Peyer's patch (tissue), 4 donors: ENCODE results near the gene HMGA1. TPM values are rescaled to one million over a fixed set of nuclear protein-coding genes. Genes with fewer than 3 reads are reported as not detected.

Experiments used
- DNase-seq, 3 donors: peaks; one replicate each; pipeline ENCODE4 v3.0.0-alpha.2; 2017 to 2019
- H3K27ac ChIP-seq, 4 donors: fragments of 200-600 bp; sonication (generic); one replicate each; pipeline ENCODE4 v1.5.1; 2016 to 2019
- H3K27me3 ChIP-seq, 2 donors: fragments of 200-600 bp; sonication (generic); one replicate each; pipeline ENCODE4 v1.5.1; 2019
- H3K36me3 ChIP-seq, 3 donors: fragments of 200-600 bp; sonication (generic); one replicate each; pipeline ENCODE4 v1.5.1; 2016 to 2019
- H3K4me1 ChIP-seq, 4 donors: fragments of 200-600 bp; sonication (generic); one replicate each; pipeline ENCODE4 v1.5.1; 2016 to 2019
- H3K4me3 ChIP-seq, 4 donors: fragments of 200-600 bp; sonication (generic); 1 replicate in 3 of 4; 2 replicates in 1 of 4; pipeline ENCODE4 v1.5.1; 2016 to 2019; ENCODE audit warnings: mild to moderate bottlenecking in 1 of 4
- H3K9me3 ChIP-seq, 4 donors: fragments of 200-600 bp; sonication (generic); one replicate each; pipeline ENCODE4 v1.5.1; 2016 to 2019; ENCODE audit warnings: mild to moderate bottlenecking in 1 of 4
- POLR2A ChIP-seq, 2 donors: fragments of 450-650 bp; IDR thresholded peaks; one replicate each; pipeline ENCODE4 v1.5.1; 2017; ENCODE audit warnings: antibody characterized with exemption in 2 of 2, mild to moderate bottlenecking in 2 of 2, moderate library complexity in 2 of 2
- total RNA-seq, 4 donors: library from RNA; depleted of rRNA; stranded (reverse); fragments of >200 nt; gene quantifications; one replicate each; pipeline ENCODE4 v1.1.0, GENCODE V29; 2016
- TF ChIP-seq, protein P1 (sequence below), 6 experiments: fragments of 450-650 bp in 4 of 6; fragments of 200-600 bp in 2 of 6; sonication (generic) in 1 of 6; IDR thresholded peaks; one replicate each; pipeline ENCODE4 v1.5.1; 2017 to 2019; ENCODE audit warnings: antibody characterized with exemption in 6 of 6, mild to moderate bottlenecking in 3 of 6, moderate library complexity in 1 of 6

The HMGA1 gene
- total RNA-seq, 4 donors from 2014 or later = 71.3 to 102 (median 90.7) TPM

DNA sequence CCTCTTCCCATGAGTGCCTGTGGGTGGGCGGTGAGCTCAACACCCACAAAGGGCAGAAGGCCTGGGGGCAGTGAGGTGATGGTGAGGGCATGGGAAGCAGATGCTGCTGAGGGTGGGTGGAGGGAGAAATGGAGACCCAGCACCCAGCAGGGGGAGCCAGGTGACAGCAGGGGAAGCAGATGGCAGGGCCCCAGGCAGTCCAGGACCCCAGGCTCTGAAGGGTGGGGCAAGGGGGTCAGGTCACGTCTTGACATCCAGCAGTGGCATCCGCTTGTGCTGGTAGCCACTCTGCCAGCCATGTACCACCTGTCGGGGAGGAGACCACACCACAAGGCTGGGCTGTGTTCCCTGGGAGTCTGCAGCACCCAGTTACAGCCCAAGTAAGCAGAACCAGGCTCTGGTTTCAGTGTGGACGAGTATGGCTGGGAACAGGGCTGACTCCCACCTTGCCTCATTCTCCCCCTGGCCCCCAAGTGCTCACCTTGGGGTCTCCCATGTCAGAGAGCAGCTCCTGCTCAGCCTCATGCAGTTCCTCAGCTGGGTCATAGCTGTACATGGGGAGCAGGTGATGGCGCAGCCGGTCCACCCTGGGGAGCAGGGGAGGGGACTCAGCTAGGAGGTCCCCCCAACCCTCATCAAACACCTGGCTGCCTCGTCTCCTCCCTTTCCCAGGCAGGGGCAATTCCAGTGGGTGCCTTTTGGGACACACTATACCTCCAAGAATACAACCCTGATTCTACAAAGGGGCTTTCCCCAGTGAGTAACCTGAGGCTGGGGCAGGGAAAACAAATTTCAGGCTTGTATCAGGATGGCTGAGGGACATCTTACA lies 10.1 kb downstream of the HMGA1 start:
- H3K9me3 ChIP-seq = no peaks in the 10 kb centered on the region
- H3K4me3 ChIP-seq = no peak overlapping the region
- H3K27me3 ChIP-seq = no peaks in the 10 kb centered on the region
- peaks cover 0 to 9% (median 0%) of the 10 kb centered on the region in 3 donors for H3K36me3 ChIP-seq
- peak in 2 of 3 donors; percentile 58 to 73 for DNase-seq
- peaks cover 0 to 30% (median 10%) of the 10 kb centered on the region in 4 donors for H3K4me1 ChIP-seq
- TF ChIP-seq, protein P1, sequence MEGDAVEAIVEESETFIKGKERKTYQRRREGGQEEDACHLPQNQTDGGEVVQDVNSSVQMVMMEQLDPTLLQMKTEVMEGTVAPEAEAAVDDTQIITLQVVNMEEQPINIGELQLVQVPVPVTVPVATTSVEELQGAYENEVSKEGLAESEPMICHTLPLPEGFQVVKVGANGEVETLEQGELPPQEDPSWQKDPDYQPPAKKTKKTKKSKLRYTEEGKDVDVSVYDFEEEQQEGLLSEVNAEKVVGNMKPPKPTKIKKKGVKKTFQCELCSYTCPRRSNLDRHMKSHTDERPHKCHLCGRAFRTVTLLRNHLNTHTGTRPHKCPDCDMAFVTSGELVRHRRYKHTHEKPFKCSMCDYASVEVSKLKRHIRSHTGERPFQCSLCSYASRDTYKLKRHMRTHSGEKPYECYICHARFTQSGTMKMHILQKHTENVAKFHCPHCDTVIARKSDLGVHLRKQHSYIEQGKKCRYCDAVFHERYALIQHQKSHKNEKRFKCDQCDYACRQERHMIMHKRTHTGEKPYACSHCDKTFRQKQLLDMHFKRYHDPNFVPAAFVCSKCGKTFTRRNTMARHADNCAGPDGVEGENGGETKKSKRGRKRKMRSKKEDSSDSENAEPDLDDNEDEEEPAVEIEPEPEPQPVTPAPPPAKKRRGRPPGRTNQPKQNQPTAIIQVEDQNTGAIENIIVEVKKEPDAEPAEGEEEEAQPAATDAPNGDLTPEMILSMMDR (IDR thresholded peaks at IDR 0.05) = peak; percentile 13 to 39 (median 22)
- TF ChIP-seq POLR2A (IDR thresholded peaks at IDR 0.05) = no peak
- H3K27ac ChIP-seq = peak overlapping the region in 2 of 4 donors; percentile 43 to 94

DNA sequence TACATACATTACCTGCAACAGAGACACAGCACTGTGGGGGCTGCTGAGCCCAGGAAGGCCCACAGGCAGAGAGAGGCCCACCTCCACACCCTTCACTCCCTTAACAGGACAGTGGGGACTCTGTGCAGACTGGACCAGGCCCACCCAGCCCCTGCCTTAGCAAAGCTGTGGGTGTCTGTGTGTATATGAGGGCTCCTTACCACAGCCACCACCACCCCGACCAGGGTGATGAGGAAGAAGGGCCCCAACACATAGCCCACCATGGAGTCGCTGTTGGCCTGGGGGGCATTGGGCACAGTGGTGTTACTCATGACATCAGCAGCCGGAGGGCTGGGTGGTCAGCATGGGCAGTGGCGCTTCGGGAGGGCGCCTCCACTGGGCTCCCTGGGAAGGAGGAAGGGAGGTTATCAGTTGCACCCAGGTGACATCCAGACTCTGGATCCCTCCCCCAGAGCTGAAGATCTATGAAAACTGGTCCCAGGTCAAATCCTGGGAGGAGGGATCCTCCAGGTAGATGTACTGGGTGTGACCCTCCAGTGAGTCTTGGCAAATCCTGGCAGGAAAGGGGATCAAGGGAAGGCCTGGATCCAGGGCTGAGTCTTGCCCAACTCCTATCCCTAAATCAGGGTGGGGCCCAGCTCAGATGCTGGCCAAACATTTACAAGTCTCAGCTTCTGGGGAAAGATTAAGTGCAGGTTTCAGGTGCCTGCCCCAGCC lies 11.0 kb downstream of the HMGA1 start:
- Histone ChIP-seq H3K4me3 (peak overlapping the region in 1 of 4 donors; percentile 72), H3K27ac (peak overlapping the region; percentile 81 to 95 (median 92)), H3K27me3 (no peaks in the 10 kb centered on the region), H3K4me1 (peaks cover 0 to 30% (median 10%) of the 10 kb centered on the region in 4 donors), H3K36me3 (peaks cover 0 to 1% (median 0%) of the 10 kb centered on the region in 3 donors), H3K9me3 (no peaks in the 10 kb centered on the region)
- TF ChIP-seq, protein P1 (IDR thresholded peaks at IDR 0.05) = no peak
- TF ChIP-seq POLR2A (IDR thresholded peaks at IDR 0.05) = no peak
- DNase-seq = no peak

DNA sequence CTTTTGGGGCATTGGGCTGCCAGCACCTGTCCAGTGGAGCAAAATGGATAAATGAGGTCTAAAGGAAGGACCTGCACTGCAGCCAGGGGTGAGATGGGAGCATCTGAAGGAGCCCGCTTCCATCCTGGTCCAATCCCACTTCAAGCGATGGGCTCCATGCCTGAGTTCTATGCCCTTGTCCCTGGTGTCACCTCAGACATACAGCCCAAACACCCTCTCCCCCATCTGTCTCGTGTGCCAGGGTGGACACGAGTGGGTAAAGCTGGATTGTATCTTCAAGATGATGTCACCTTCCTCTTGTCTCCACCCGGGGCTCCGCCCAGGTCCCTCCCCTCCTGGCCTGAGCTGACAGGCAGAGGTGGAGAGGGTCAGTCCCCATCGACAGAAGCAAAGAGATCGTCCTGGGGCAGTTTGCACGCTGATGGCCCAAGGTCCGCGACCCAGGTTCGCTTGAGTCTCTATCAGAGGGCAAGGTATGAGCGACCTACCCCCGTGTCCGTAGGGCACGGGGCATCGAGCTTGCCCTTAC lies 11.6 kb downstream of the HMGA1 start:
- TF ChIP-seq, protein P1 (IDR thresholded peaks at IDR 0.05) = no peak
- TF ChIP-seq POLR2A (IDR thresholded peaks at IDR 0.05) = no peak
- peak; percentile 63 to 82 (median 73) for DNase-seq
- peak overlapping the region; percentile 70 to 89 (median 75) for H3K4me3 ChIP-seq
- peak overlapping the region; percentile 81 to 95 (median 92) for H3K27ac ChIP-seq
- H3K36me3 ChIP-seq = no peaks in the 10 kb centered on the region
- H3K4me1 ChIP-seq = peaks cover 0 to 30% (median 10%) of the 10 kb centered on the region in 4 donors
- no peaks in the 10 kb centered on the region for H3K9me3 ChIP-seq
- no peaks in the 10 kb centered on the region for H3K27me3 ChIP-seq

DNA sequence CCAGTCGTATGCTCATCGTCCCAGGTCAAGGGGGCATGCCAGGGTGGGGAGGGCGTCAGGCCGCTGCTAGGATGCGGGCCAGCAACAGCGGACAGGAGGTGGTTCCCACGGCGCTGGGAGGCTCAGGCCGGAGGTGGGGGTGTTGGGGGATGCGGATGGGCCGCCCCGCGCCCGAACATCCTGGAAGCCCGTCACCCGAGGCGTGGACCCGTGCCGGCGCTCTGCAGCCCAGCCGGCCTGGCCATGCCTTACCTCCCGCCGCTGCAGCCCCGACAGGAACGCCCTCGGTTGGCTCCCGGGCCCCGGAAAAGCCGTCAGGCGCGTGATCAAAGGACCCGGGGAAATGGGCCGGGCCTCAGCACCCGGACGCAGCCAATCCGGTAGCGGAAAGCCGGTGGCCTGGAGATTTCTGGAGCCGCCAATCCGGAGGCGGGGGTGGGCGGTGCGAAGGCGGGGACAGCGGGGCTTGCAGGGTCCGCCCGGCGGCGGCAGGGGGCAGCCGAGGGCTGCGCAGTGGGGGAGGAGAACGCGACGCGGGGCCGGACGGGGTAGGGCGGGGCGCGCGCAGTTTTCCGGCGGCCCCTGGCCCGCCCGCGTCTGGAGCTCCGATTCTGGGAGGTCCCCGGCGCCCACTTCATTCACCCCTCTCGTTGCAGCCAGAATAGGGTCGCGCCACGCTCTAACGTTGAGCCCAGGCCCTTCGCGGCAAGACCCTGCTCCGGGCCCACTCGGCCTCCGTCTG lies 12.2 kb downstream of the HMGA1 start, which contains the start of gene SMIM29:
Gene SMIM29, minus strand, starts transcription at position 280 of the 742 bp plus-strand sequence. CDS start 1,215 bp downstream, outside the sequence.
- H3K4me3 ChIP-seq = peak within 1 kb of the TSS; percentile 70 to 89 (median 75)
- peak; percentile 95 to 99 (median 98) for DNase-seq
- H3K4me1 ChIP-seq = peaks cover 0 to 26% (median 8%) of the 10 kb centered on the region in 4 donors
- H3K9me3 ChIP-seq = no peaks in the 10 kb centered on the region
- TF ChIP-seq, protein P1 (IDR thresholded peaks at IDR 0.05) = peak; percentile 75 to 99 (median 94)
- TF ChIP-seq POLR2A (IDR thresholded peaks at IDR 0.05) = peak; percentile 12 to 51
- H3K27me3 ChIP-seq = no peaks in the 10 kb centered on the region
- peak within 1 kb of the TSS; percentile 81 to 95 (median 92) for H3K27ac ChIP-seq
- H3K36me3 ChIP-seq = no peaks in the 10 kb centered on the region
